B cell (primary cell): Measurements from ENCODE around the gene PTPRM. TPM values are rescaled to one million over a fixed set of nuclear protein-coding genes. Genes with fewer than 3 reads are reported as not detected.

Experiments
- ATAC-seq: fragments of 200-7000 bp; cut with Tn5 transposase; one replicate; pipeline ENCODE4 v1.10.0; 2021; ENCODE audit warnings: low read depth, mild to moderate bottlenecking, moderate number of reproducible peaks, moderate library complexity
- CTCF ChIA-PET: fragments of 350-600 bp; sonication (Branson Sonifier 250); formaldehyde crosslinking; loops from one replicate; lab custom pipeline; 2021; ENCODE audit warnings: antibody characterized with exemption, inconsistent platforms; lab: Charles Lee
- POLR2A ChIA-PET: fragments of 350-600 bp; sonication (Branson Sonifier 250); formaldehyde crosslinking; loops from one replicate; lab custom pipeline; 2021; ENCODE audit warnings: antibody characterized with exemption; lab: Charles Lee
- DNase-seq: peaks from one replicate; pipeline ENCODE4 v3.0.0; 2013
- H2AFZ ChIP-seq: 2 replicates; pipeline ENCODE4 v1.6.1; 2012; ENCODE audit warnings: mild to moderate bottlenecking, low read depth, low read length; ENCODE audit not compliant: insufficient read depth, poor library complexity, severe bottlenecking
- H3K27ac ChIP-seq, 2 donors: 1 replicate in 1 of 2; 2 replicates in 1 of 2; pipeline ENCODE4 v1.5.1; 2012 to 2013; ENCODE audit warnings: low read length in 2 of 2, mild to moderate bottlenecking in 2 of 2, moderate library complexity in 1 of 2
- H3K27me3 ChIP-seq, 4 experiments: fragments of 200-600 bp in 1 of 4; sonication (generic) in 1 of 4; replicated peaks in 1 of 4; 1 replicate in 2 of 4; 2 replicates in 2 of 4; pipeline versions ENCODE4 v1.6.1 to v1.7.0; 2013 to 2016; ENCODE audit warnings: low read length in 3 of 4, mild to moderate bottlenecking in 2 of 4, mixed read lengths in 1 of 4, moderate library complexity in 1 of 4; ENCODE audit not compliant: insufficient read depth in 4 of 4, control insufficient read depth in 3 of 4; ENCODE audit errors: control extremely low read depth in 1 of 4
- H3K36me3 ChIP-seq, 2 experiments: replicated peaks in 1 of 2; 1 replicate in 1 of 2; 2 replicates in 1 of 2; pipeline versions ENCODE4 v1.6.1 to v1.7.1; 2013; ENCODE audit warnings: low read length in 1 of 2; ENCODE audit not compliant: insufficient read depth in 2 of 2, control insufficient read depth in 1 of 2; ENCODE audit errors: control extremely low read depth in 1 of 2, extremely low read depth in 1 of 2
- H3K4me1 ChIP-seq, 2 donors: fragments of 200-600 bp in 1 of 2; sonication (generic) in 1 of 2; 1 replicate in 1 of 2; 2 replicates in 1 of 2; pipeline versions ENCODE4 v1.5.1 to v1.6.1; 2013 to 2017; ENCODE audit warnings: low read length in 2 of 2; ENCODE audit not compliant: control insufficient read depth in 2 of 2, insufficient read depth in 2 of 2
- H3K4me2 ChIP-seq: replicated peaks from 2 replicates; pipeline ENCODE3; 2012; ENCODE audit warnings: mild to moderate bottlenecking, low read depth, low read length; ENCODE audit not compliant: poor library complexity, severe bottlenecking
- H3K4me3 ChIP-seq, 5 experiments: fragments of 200-600 bp in 1 of 5; sonication (generic) in 1 of 5; 1 replicate in 3 of 5; 2 replicates in 2 of 5; pipeline versions ENCODE4 v1.5.1 to v1.7.0; 2011 to 2016; ENCODE audit warnings: low read length in 4 of 5, mild to moderate bottlenecking in 4 of 5, low read depth in 2 of 5, control low read depth in 1 of 5, moderate library complexity in 1 of 5; ENCODE audit not compliant: insufficient read depth in 1 of 5; ENCODE audit errors: control extremely low read depth in 1 of 5, extremely low read depth in 1 of 5
- H3K79me2 ChIP-seq: fragments of 200-600 bp; sonication (generic); one replicate; pipeline ENCODE4 v1.6.0; 2016; ENCODE audit warnings: low read length; ENCODE audit not compliant: control insufficient read depth, insufficient read depth
- H3K9ac ChIP-seq: fragments of 200-600 bp; sonication (generic); 2 replicates; pipeline ENCODE4 v1.6.1; 2017; ENCODE audit warnings: mild to moderate bottlenecking, low read length, moderate library complexity
- H3K9me3 ChIP-seq, 3 donors: one replicate each; pipeline versions ENCODE4 v1.6.1 to v1.7.1; 2013; ENCODE audit warnings: low read length in 2 of 3; ENCODE audit not compliant: control insufficient read depth in 2 of 3, insufficient read depth in 1 of 3; ENCODE audit errors: control extremely low read depth in 1 of 3
- H4K20me1 ChIP-seq: 2 replicates; pipeline ENCODE4 v1.6.0; 2012; ENCODE audit warnings: mild to moderate bottlenecking, low read length; ENCODE audit not compliant: insufficient read depth, control insufficient read depth, poor library complexity, severe bottlenecking
- H3K27ac Mint-ChIP-seq: one replicate; pipeline ENCODE4 v1.8.0; 2021; ENCODE audit warnings: mixed read lengths
- H3K27me3 Mint-ChIP-seq: one replicate; pipeline ENCODE4 v1.8.0; 2021; ENCODE audit warnings: mixed read lengths
- H3K4me1 Mint-ChIP-seq: one replicate; pipeline ENCODE4 v1.8.0; 2021; ENCODE audit warnings: mixed read lengths
- H3K4me3 Mint-ChIP-seq: one replicate; pipeline ENCODE4 v1.8.0; 2021; ENCODE audit warnings: mixed read lengths
- H3K9me3 Mint-ChIP-seq: one replicate; pipeline ENCODE4 v1.8.0; 2022; ENCODE audit warnings: mixed read lengths; ENCODE audit not compliant: insufficient read depth
- EZH2 ChIP-seq: IDR thresholded peaks from 2 replicates; pipeline ENCODE4 v1.6.1; 2012; ENCODE audit warnings: borderline replicate concordance, low read depth, mild to moderate bottlenecking, moderate library complexity, low read length; ENCODE audit not compliant: insufficient read depth, poor library complexity, severe bottlenecking
- WGBS: methylation state at CpG from one replicate; pipeline ENCODE4 v1.1.5; 2013; ENCODE audit warnings: missing lambda C conversion rate; ENCODE audit not compliant: insufficient coverage; 5-methylcytosine and 5-hydroxymethylcytosine counted together
- intact Hi-C: fragments of 100-400 bp; cut with micrococcal nuclease; formaldehyde crosslinking; loops from one replicate; pipeline ENCODE4 v1.10.0; 2022
- polyA plus RNA-seq: library from polyadenylated mRNA; depleted of rRNA; stranded (reverse); fragments of >200 nt; gene quantifications from 2 replicates; pipeline ENCODE4 v1.2.3, GENCODE V29; 2012
- total RNA-seq, 2 donors: library from RNA; stranded (reverse); fragments of 120-200 nt in 1 of 2; gene quantifications; 1 replicate in 1 of 2; 2 replicates in 1 of 2; pipeline versions ENCODE4 v1.2.3 to v1.2.4, GENCODE V29; 2013 to 2022
- TF ChIP-seq, protein P1 (sequence below): fragments of 200-600 bp; IDR thresholded peaks from one replicate; pipeline ENCODE4 v1.8.0; 2022; ENCODE audit warnings: antibody characterized with exemption, mild to moderate bottlenecking

Gene PTPRM
- total and polyA plus RNA-seq, 2 donors (not counting 1 experiment from before 2014, with no cell fraction given): 0.20 to 0.89 TPM

DNA sequence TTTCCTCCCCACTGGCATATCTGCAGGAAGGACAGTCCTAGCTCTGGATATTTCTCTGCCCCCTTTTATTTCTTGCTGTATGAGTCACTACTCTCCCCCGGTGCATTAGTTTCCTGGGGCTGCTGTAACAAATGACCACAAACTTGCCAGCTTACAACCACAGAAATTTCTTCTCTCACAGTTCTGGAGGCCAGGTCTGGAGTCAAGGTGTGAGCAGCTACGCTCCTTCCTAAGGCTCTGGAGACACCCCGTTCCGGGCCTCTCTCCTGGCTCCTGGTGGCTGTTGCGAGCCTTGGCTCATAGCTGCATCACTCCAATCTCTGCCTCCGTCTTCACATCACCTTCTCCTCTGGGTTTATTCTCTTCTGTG, 34.1 kb downstream of the PTPRM start:
- ChIA-PET POLR2A (no interaction called here), CTCF (no interaction called here)
- intact Hi-C loops: no loop called here
- H3K9ac ChIP-seq: no peak overlapping the region
- no peaks in the 10 kb centered on the region for H3K9me3 ChIP-seq
- H3K4me1 Mint-ChIP-seq: no peaks in the 10 kb centered on the region
- no peak overlapping the region for H3K27ac Mint-ChIP-seq
- H3K9me3 Mint-ChIP-seq: no peaks in the 10 kb centered on the region
- H4K20me1 ChIP-seq: no peaks in the 10 kb centered on the region
- DNase-seq (no peak), ATAC-seq (no peak)
- WGBS: 79% methylated on average over 4 of the region's 6 CpGs
- H3K4me3 Mint-ChIP-seq: no peak overlapping the region
- H3K27me3 ChIP-seq: no peaks in the 10 kb centered on the region
- no peaks in the 10 kb centered on the region for H3K27me3 Mint-ChIP-seq
- no peaks in the 10 kb centered on the region for H3K4me1 ChIP-seq
- H3K27ac ChIP-seq: no peak overlapping the region
- no peak overlapping the region for H2AFZ ChIP-seq
- no peak overlapping the region for H3K4me2 ChIP-seq
- H3K4me3 ChIP-seq: no peak overlapping the region
- no peak for TF ChIP-seq EZH2
- TF ChIP-seq, protein P1, sequence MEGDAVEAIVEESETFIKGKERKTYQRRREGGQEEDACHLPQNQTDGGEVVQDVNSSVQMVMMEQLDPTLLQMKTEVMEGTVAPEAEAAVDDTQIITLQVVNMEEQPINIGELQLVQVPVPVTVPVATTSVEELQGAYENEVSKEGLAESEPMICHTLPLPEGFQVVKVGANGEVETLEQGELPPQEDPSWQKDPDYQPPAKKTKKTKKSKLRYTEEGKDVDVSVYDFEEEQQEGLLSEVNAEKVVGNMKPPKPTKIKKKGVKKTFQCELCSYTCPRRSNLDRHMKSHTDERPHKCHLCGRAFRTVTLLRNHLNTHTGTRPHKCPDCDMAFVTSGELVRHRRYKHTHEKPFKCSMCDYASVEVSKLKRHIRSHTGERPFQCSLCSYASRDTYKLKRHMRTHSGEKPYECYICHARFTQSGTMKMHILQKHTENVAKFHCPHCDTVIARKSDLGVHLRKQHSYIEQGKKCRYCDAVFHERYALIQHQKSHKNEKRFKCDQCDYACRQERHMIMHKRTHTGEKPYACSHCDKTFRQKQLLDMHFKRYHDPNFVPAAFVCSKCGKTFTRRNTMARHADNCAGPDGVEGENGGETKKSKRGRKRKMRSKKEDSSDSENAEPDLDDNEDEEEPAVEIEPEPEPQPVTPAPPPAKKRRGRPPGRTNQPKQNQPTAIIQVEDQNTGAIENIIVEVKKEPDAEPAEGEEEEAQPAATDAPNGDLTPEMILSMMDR: no peak
- no peaks in the 10 kb centered on the region for H3K36me3 ChIP-seq
- no peaks in the 10 kb centered on the region for H3K79me2 ChIP-seq

DNA sequence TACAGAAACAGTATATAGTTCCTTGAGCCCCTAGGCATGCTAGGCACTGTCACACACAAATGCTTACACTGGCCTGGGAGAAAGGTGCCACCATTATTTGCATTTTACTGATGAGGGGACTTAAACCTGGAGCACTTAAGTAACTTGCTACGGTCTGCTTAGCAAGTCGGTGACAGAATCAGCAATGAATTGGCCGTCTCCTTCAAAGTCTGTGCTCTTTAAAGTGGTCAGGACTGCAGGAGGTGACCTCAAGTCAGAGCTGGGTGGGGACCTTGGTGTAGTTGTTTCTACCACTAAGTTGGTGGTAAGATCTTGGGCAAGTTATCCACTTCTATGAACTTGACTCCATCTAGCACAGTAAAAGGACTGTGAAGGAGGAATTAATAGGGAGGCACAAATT, 34.8 kb downstream of the PTPRM start:
- Mint-ChIP-seq H3K4me1 (no peaks in the 10 kb centered on the region), H3K9me3 (no peaks in the 10 kb centered on the region), H3K27me3 (no peaks in the 10 kb centered on the region), H3K4me3 (no peak overlapping the region), H3K27ac (no peak overlapping the region)
- DNase-seq: no peak
- Histone ChIP-seq H3K27ac (no peak overlapping the region), H2AFZ (no peak overlapping the region), H3K9ac (no peak overlapping the region), H3K4me1 (no peaks in the 10 kb centered on the region), H3K4me3 (no peak overlapping the region), H3K27me3 (no peaks in the 10 kb centered on the region), H3K4me2 (no peak overlapping the region), H3K9me3 (no peaks in the 10 kb centered on the region), H3K36me3 (no peaks in the 10 kb centered on the region), H4K20me1 (no peaks in the 10 kb centered on the region), H3K79me2 (no peaks in the 10 kb centered on the region)
- ChIA-PET POLR2A (no interaction called here), CTCF (no interaction called here)
- 70% methylated on average over 3 of the region's 3 CpGs for WGBS
- no peak for ATAC-seq
- TF ChIP-seq, protein P1: no peak
- no peak for TF ChIP-seq EZH2
- intact Hi-C loops: no loop called here
